GM21526 (cell line): ENCODE data around the gene MRPS18C.
"Not testable (repeated sequence)": the region's sequence is repeated elsewhere in the genome, so short reads cannot be mapped to it uniquely, and the experiment has no call there.

ENCODE experiments used
- ATAC-seq: cut with Tn5 transposase; IDR thresholded peaks from one replicate; pipeline ENCODE4 v1.9.1; 2021; ENCODE audit warnings: moderate library complexity; ENCODE audit not compliant: unreplicated experiment, low FRiP score

The MRPS18C gene

GRCh38 chr4:83496085-83496917 lies 40.4 kb downstream of the MRPS18C start:
- ATAC-seq, result not testable (repeated sequence)

- no peak for ATAC-seq
Observed at GRCh38 chr4:83498187-83498586, 42.3 kb downstream of the MRPS18C start.

- ATAC-seq, result not testable (repeated sequence)
Observed at GRCh38 chr4:83501671-83502070, 45.8 kb downstream of the MRPS18C start.

- ATAC-seq, result no peak
Observed at GRCh38 chr4:83503974-83504373, 48.1 kb downstream of the MRPS18C start.

- ATAC-seq, result no peak
Observed at GRCh38 chr4:83504503-83504902, 48.6 kb downstream of the MRPS18C start.

- no peak for ATAC-seq
Observed at GRCh38 chr4:83504996-83505395, 49.1 kb downstream of the MRPS18C start.

GRCh38 chr4:83509156-83509585 lies 53.3 kb downstream of the MRPS18C start:
- ATAC-seq, result not testable (repeated sequence)

GRCh38 chr4:83510442-83510841 lies 54.6 kb downstream of the MRPS18C start:
- ATAC-seq, result no peak
